Measurements from ENCODE around the gene CAND2. TPM values are rescaled to one million over a fixed set of nuclear protein-coding genes. Genes with fewer than 3 reads are reported as not detected.

CAND2 gene
- total and polyA plus RNA-seq, 2 of the 8 experiments (the other 6 are each of a cell fraction or from before 2014, with no cell fraction given) = 8.7 TPM

DNA sequence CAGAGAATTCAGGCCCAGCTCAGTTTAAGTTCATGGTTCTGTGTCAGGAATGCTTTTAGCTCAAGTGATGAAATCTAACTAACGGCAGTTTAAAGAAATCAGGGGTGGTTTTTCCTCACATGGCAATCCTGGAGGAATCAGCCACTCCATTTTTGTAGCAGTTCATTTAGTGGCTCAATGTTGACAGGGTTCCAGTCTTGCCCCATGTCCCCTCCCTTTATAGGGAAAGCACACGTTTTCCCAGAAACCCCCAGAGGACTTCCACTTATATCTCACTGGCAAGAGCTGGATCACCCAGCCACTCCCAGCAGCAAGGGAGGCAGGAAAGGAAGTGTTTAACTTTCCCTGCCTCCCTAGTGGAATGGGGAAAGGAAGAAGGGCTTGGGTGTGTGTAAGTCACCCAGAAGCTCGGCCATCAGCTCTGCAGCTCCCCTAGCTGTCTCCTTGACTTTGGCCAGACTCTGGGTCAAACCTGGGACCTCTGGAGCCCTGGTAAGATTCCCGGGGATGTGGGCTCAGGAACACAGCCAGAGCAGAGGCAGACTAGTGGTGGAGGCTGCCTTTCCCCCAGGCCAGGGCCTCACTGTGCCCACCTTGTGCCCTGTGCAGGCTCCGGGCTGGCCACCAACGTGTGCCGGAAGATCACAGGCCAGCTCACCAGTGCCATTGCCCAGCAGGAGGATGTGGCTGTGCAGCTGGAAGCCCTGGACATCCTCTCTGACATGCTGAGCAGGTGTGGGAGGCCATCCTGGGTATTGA lies 11.3 kb downstream of the CAND2 start:
- Histone ChIP-seq H2BK12ac (ENCODE audit: low read depth, low read length) (no peak overlapping the region), H3K36me3 (ENCODE audit: control insufficient read depth in 2 of 4, insufficient read depth in 4 of 4, low read length in 3 of 4) (peaks cover 0 to 12% (median 3%) of the 10 kb centered on the region in 4 experiments; a peak in 5 of 8 replicates), H3K23ac (ENCODE audit: insufficient read length) (no peak overlapping the region), H4K5ac (ENCODE audit: insufficient read length, low read depth, low read length) (no peak overlapping the region), H2BK20ac (ENCODE audit: low read length) (no peak overlapping the region), H4K8ac (ENCODE audit: extremely low read depth, insufficient read depth, low read length) (0 out of 2 replicates have a peak overlapping the region, but pooled peaks have one; percentile 31), H3K4me2 (ENCODE audit: insufficient read depth in 1 of 2, low read depth in 2 of 2, low read length in 2 of 2) (no peak overlapping the region), H2BK120ac (replicated peaks; ENCODE audit: low read depth, low read length) (no peak overlapping the region), H3K4ac (replicated peaks; ENCODE audit: insufficient read length, low read depth, low read length) (no peak overlapping the region), H4K20me1 (replicated peaks in 1 of 2; ENCODE audit: control insufficient read depth in 1 of 2, insufficient read depth in 2 of 2, low read length in 2 of 2) (no peaks in the 10 kb centered on the region), H3K4me3 (ENCODE audit: extremely low read depth in 1 of 4, insufficient read depth in 2 of 4, low read depth in 3 of 4, low read length in 4 of 4) (no peak overlapping the region), H3K56ac (replicated peaks; ENCODE audit: insufficient read length, low read depth, low read length) (no peak overlapping the region), H3K79me2 (ENCODE audit: control insufficient read depth in 1 of 2, insufficient read depth in 2 of 2, low read length in 2 of 2) (no peaks in the 10 kb centered on the region), H2AFZ (ENCODE audit: low read length) (no peak overlapping the region), H3K18ac (ENCODE audit: extremely low read depth, low read length) (no peak overlapping the region), H2AK5ac (ENCODE audit: low read depth, low read length) (no peak overlapping the region), H3K27me3 (replicated peaks in 1 of 4; ENCODE audit: control insufficient read depth in 3 of 4, extremely low read depth in 1 of 4, insufficient read depth in 3 of 4, low read length in 3 of 4) (no peaks in the 10 kb centered on the region), H2BK15ac (ENCODE audit: low read length) (0 out of 2 replicates have a peak overlapping the region, but pooled peaks have one; percentile 23), H2BK5ac (ENCODE audit: low read depth, low read length) (no peak overlapping the region), H3K9ac (replicated peaks in 1 of 4; ENCODE audit: extremely low read depth in 1 of 4, low read depth in 3 of 4, low read length in 3 of 4) (no peak overlapping the region), H3K79me1 (ENCODE audit: low read depth, low read length) (no peaks in the 10 kb centered on the region), H3K14ac (ENCODE audit: insufficient read length) (no peak overlapping the region), H3K4me1 (replicated peaks in 1 of 4; ENCODE audit: control insufficient read depth in 3 of 4, insufficient read depth in 4 of 4, low read length in 3 of 4) (peaks cover 0 to 8% (median 4%) of the 10 kb centered on the region in 4 experiments; a peak in 4 of 7 replicates), H3K9me3 (ENCODE audit: insufficient read depth in 2 of 2, low read depth in 1 of 2, low read length in 1 of 2) (no peaks in the 10 kb centered on the region), H3K27ac (ENCODE audit: low read depth, low read length) (no peak overlapping the region), H4K91ac (replicated peaks; ENCODE audit: insufficient read length, low read length) (no peak overlapping the region), H3K23me2 (ENCODE audit: low read depth, low read length) (peaks cover 3% of the 10 kb centered on the region; the same call in 1 of the 2 replicates)
- POLR2A ChIA-PET (ENCODE audit: partially characterized antibody) = interaction anchor here (0.9 to 28.5 kb wide), 6 partner anchors 9 to 251 kb away, joined by 3 to 661 read pairs (median 4); partner anchors contain the start of genes CAND2, MKRN2 and RPL32
- FAIRE-seq (no peak), DNase-seq (ENCODE audit: low read depth in 1 of 2, low spot score in 2 of 2) (no peak)
- WGBS, 2 experiments (ENCODE audit: extremely low coverage in 1 of 2, insufficient coverage in 1 of 2, insufficient read length in 1 of 2, insufficient replicate concordance in 2 of 2, low coverage in 1 of 2, low lambda C conversion rate in 2 of 2, missing lambda C conversion rate in 1 of 2) = 82% methylated on average over 7 of the region's 7 CpGs; no CpG with 5 or more reads in 1 of the 2 experiments
- CTCF ChIA-PET (ENCODE audit: partially characterized antibody) = interaction anchor here (0.9 to 5.1 kb wide), 16 partner anchors 8 to 187 kb away, joined by 3 to 54 read pairs (median 4); partner anchors contain the start of genes CAND2 and RPL32
- TF ChIP-seq POU5F1 (IDR thresholded peaks at IDR 0.05; ENCODE audit: low read depth, low read length) (no peak), JUN (IDR thresholded peaks at IDR 0.05; ENCODE audit: low read depth, low read length) (no peak), EGR1 (IDR thresholded peaks at IDR 0.05; ENCODE audit: borderline replicate concordance, low read depth, low read length) (no peak), RBBP5 (IDR thresholded peaks at IDR 0.05; ENCODE audit: borderline replicate concordance, low read depth, low read length) (no peak), RAD21 (IDR thresholded peaks at IDR 0.05 in 1 of 2, conservative IDR thresholded peaks at IDR 0.05 in 1 of 2; ENCODE audit: low read depth in 2 of 2, low read length in 2 of 2) (no peak), SIRT6 (IDR thresholded peaks at IDR 0.05; ENCODE audit: low read length) (no peak), POLR2A (IDR thresholded peaks at IDR 0.05; ENCODE audit: control extremely low read depth in 1 of 2, low read depth in 2 of 2, low read length in 2 of 2) (no peak), CHD1 (IDR thresholded peaks at IDR 0.05; ENCODE audit: low read depth, low read length) (no peak), SAP30 (IDR thresholded peaks at IDR 0.05; ENCODE audit: insufficient read depth, insufficient replicate concordance, low read length) (no peak), ZNF274 (IDR thresholded peaks at IDR 0.05; ENCODE audit: borderline replicate concordance, extremely low read depth, low read length) (no peak)

Data from H1 (cell line).